ENCODE data around the gene MEF2D.
A peak's percentile ranks its signal among the peaks of the same experiment; 100 is the strongest.

The MEF2D gene

DNA sequence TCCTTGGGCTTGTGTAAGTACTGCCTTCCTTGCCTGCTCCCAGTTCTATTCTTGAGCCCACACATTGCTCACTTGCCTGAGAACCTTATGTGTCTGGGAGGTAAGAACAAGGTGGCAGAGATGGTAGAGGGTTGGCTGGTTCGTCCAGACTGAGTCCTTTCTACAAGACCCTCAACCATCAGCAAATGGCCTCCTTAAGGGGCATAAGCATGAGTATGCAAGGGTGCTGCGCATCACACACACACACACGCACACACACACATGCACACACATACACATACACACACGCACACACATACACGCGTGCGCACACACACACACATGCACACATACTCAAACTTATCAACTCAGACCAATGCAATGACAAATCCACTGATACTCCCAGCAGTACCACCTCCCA lies 74.6 kb downstream of the MEF2D start:
- DNase-seq (ENCODE audit: low read depth) = no peak

DNA sequence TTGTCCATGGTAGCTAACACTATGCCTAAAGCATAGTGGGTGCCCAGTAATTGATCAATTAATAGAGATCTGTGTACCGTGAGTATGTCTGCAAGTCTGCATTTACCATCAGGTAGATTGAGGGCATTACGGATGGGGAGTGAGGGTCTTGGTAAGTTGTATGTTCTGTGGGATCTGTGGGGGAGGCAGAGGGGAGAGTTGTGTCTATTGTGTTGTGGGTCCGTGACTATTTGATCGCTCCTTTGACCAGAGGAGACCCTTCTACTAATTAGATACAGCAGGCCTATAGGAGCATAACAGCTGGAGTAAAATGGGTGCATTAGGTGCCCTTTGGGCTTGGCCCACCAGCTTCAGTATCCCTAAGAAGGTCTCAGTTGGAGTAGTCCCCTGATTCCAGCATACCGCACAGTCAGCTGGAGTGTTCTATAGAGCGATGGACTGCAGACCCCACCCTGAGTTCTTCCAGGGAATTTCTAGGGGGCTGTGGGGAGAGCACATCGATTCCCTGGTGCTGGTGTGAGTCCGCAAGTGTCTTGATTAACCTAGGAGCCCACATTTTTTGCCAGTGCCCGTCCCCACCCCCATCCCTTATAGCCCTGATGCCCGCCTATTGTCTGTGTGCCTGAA lies 75.7 kb downstream of the MEF2D start:
- DNase-seq (ENCODE audit: low read depth) = no peak

DNA sequence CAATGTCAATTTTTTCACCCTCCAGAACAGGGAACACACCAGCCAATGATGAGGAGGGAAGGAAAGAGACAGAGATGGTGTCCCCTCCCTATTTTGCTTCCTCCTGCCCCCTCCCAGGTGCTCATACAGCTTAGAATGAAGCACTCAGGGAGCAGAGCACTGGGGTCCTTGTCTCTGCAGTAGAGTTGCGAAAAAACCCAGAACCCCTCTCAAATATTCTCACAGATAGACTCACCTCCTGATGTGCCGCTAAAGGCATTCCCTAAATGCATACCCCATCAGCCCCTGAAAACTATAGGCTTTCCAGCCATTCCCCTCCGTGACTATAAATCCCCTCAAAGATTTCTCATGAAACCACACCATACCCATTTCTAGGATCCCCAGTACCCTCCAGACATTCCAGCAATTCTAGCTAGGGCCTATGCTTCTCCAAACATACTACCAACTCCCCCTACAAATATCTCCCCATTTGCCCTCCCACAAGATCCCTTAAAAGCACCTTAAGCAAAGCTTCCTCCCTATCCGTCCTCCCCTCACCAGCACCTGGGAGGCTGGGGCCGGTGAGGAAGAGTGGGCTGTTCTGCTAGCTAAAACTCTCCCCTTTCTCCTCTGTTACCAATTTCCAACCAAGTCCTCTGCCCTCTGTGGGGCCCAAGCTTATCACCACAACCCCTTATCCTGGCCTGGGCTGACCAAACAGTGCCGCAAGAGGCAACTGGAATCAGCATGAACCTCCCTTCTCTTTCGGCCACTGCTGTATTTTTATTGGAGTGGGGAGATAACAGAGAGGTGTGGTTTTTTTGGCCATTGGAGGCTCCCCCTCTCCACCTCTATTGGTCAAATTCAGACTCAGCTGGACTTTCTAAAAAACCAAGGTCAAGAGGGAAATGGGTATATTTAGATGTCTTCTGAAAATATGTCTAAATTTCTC lies 76.9 kb downstream of the MEF2D start:
- DNase-seq (ENCODE audit: low read depth) = no peak

DNA sequence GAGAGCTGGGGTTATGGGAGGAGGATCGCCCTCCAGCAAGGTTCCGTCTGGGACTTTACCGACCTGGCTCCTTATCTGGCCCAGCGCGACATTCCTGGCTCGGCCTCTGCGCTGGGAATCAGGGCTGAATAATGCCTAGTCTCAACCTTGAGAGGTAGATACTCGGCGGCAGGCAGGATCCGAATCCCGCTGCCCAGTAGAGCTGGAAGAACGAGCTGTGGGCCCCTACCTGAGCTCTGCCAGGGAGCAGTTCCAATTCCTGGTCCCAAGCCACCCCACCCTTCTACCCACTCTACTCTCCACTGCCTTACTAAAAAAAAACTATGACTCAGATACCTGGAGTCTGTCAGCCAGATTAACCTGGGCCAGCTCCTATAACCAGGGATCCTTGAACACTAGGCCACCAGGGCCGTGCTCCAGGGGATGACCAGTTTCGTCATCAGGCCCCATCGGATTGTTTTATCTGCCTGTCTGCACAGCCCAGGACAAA lies 77.9 kb downstream of the MEF2D start:
- no peak for DNase-seq (ENCODE audit: low read depth)

DNA sequence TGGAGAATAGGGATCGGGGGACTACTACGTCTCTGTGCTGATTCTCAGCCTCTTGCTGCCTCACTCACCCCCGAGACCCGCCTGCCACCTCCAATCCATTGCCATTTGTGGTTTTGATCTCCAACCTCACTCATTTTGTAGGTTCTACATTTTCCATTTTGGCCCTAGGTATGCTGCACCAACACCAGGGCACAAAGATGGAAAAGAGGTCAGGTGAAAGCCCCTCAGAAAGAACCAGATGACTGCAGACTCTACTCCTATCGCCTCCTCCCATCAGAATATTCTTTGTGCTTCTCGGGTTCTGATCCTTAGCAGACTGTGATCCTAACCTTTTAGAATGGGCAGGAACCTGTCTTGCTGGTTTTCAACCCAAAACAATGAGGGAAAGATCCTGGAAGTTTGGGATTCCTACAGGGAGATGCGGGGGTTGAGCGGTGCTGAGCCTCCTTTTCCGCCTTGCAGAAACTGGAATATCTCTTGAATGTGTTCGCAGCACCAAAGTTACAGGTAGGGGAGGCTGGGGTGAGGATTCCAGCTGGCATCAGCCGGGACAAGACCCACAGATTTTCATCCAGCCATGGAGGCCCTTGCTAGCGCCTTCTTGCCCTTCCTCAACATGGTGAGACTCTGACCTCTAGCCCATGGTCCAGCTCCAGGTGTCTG lies 78.5 kb downstream of the MEF2D start:
- no peak for DNase-seq (ENCODE audit: low read depth)

- DNase-seq (ENCODE audit: low read depth) = peak; percentile 34
These were observed 79.3 kb downstream of the MEF2D start for GRCh38 chr1:156421062-156421938.

DNA sequence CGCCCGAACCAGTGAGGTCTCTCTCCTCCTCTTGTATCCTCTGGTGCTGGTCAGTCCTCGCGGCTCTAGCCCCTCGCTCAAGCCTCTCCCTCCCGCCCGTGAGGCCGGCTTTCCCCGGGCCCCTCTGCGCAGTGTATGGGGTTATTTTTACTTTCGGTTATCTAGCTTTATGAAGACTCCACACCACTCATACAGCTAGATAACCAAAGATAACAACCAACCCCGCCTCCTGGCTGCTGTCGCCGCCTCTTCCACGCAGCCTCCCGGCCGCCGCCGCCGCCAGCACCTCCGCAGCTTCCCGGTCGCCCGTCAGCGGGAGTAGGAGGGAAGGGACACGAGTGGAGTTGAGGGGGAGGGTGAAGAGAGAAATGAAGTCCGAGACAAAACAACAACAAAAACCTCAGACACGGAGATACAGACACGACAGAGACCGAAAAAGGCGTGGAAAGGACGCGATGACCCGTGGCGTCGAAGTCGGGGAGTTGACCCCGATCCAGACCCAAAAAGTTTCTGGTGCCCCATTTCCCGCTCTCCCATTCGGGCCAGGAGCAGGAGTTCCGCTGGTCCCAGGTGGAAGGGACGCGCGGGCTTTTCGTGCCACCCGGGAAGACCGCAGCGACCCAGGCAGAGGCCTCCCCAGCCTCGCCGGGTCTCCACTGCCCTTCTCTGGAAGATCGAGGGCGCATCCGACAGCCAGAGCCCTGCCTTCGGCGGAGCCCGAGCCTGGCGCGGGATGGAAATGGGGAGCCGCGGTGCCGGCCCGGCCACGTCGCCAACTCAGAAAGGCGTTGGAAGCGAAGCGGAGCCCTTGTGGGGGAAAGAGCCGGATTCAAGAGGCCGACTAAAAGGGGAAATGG lies 80.1 kb downstream of the MEF2D start:
- no peak for DNase-seq (ENCODE audit: low read depth)

- no peak for DNase-seq (ENCODE audit: low read depth)
These were observed 80.7 kb downstream of the MEF2D start for GRCh38 chr1:156419854-156420204.

GRCh38 chr1:156418416-156419070 lies 82.0 kb downstream of the MEF2D start:
- DNase-seq (ENCODE audit: low read depth) = no peak

DNA sequence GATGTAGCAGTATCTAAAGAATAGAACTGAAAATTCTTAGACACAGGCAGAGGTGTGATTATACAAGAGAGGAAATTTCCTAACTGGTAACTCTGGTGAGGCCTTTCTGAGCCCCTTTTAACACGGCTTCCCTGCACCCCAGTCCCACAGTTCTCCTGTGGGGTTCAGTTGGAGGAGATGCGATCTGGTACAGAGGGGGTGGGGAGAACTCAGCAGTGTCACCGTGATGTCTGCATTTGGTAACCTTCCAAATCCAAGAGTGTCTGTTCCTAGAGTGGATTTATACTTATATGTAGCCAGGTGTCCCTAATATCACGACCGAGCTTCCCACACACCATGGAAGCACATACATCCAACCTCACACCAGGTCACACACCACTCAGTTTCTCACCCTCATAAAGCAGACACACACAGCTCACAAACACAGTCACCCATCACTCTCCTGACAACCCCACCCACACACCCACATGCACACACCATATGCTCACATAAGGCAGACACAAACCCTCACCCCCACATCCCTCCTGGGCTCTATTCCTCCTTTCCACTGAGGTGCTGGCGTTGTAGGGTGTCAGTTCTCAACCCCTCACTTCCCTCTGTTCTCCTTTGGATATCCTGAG lies 83.1 kb downstream of the MEF2D start:
- no peak for DNase-seq (ENCODE audit: low read depth)

GRCh38 chr1:156416993-156417392 lies 83.6 kb downstream of the MEF2D start:
- DNase-seq (ENCODE audit: low read depth) = no peak

DNA sequence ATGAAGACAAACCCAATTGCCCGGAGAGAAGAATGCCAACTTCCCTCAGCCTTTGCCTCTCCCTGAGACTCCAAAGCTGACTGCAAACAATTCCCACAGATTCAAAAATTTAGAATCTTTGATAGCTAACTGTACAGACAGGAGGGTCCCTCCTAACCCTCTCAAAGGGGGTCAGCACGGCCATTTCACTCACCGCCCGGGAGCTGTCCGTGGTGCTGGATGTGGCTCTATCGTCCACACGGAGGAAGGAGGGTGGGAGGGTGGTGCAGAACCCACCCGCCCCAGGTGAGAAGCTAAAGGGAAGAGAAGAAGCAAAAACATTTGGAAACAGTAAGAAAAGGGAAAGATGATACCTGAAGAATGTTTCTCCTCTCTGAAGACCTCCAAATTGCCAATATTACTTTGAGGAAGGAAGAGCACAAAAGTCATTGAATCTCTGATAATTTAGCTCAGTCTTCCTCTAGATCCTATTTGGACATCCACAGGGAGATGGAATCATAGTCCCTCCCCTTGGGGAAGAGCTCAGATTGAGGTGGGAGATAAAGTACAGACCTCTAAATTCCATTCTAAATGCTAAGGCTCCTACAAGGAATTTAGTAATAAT lies 86.0 kb downstream of the MEF2D start:
- DNase-seq (ENCODE audit: low read depth) = no peak
